GM19099 (cell line): ENCODE data around the gene SMNDC1.

Source experiments
- POLR2A ChIP-seq: IDR thresholded peaks from 3 replicates; pipeline ENCODE4 v1.6.1; 2011; ENCODE audit warnings: low read depth; ENCODE audit not compliant: insufficient read length; ENCODE audit errors: extremely low read depth

SMNDC1 gene

GRCh38 chr10:110336111-110336721 lies 31.5 kb upstream of the SMNDC1 start:
- no peak for TF ChIP-seq POLR2A

- no peak for TF ChIP-seq POLR2A
Observed at GRCh38 chr10:110335314-110336064, 30.8 kb upstream of the SMNDC1 start.

- no peak for TF ChIP-seq POLR2A
Observed at GRCh38 chr10:110334061-110334656, 29.4 kb upstream of the SMNDC1 start.

GRCh38 chr10:110330675-110331074 lies 26.0 kb upstream of the SMNDC1 start:
- TF ChIP-seq POLR2A, result no peak

GRCh38 chr10:110327262-110327914 lies 22.7 kb upstream of the SMNDC1 start:
- no peak for TF ChIP-seq POLR2A

GRCh38 chr10:110326351-110327032 lies 21.8 kb upstream of the SMNDC1 start:
- TF ChIP-seq POLR2A, result no peak

- TF ChIP-seq POLR2A, result no peak
Observed at GRCh38 chr10:110324805-110325280, 20.1 kb upstream of the SMNDC1 start.

GRCh38 chr10:110324201-110324804 lies 19.6 kb upstream of the SMNDC1 start:
- TF ChIP-seq POLR2A, result no peak

GRCh38 chr10:110323503-110323902 lies 18.8 kb upstream of the SMNDC1 start:
- no peak for TF ChIP-seq POLR2A

- no peak for TF ChIP-seq POLR2A
Observed at GRCh38 chr10:110321869-110322620, 17.3 kb upstream of the SMNDC1 start.

- TF ChIP-seq POLR2A, result no peak
Observed at GRCh38 chr10:110317866-110318850, 13.4 kb upstream of the SMNDC1 start.

GRCh38 chr10:110313674-110314073 lies 9.0 kb upstream of the SMNDC1 start:
- TF ChIP-seq POLR2A, result no peak

- no peak for TF ChIP-seq POLR2A
Observed at GRCh38 chr10:110312206-110312605, 7.5 kb upstream of the SMNDC1 start.
